HG02938 (cell line): Measurements from ENCODE around the gene ACAN.

Source experiments
- ATAC-seq: cut with Tn5 transposase; IDR thresholded peaks from one replicate; pipeline ENCODE4 v1.9.1; 2021; ENCODE audit warnings: mild to moderate bottlenecking, moderate library complexity; ENCODE audit not compliant: unreplicated experiment

The ACAN gene

DNA sequence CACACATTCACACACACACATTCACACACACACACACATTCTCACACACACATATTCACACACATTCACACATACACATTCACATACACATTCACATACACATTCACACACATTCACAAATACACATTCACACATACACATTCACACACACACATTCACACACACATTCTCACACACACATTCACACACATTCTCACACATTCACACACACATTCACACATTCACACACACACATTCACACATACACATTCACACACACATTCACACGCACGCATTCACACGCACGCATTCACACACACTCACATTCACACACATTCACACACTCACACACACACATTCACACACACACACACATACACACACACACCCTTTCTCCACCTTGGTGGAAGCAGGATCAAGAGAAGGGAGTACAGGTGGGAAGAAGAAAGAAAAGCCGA, 97.8 kb downstream of the ACAN start:
- ATAC-seq = no peak

DNA sequence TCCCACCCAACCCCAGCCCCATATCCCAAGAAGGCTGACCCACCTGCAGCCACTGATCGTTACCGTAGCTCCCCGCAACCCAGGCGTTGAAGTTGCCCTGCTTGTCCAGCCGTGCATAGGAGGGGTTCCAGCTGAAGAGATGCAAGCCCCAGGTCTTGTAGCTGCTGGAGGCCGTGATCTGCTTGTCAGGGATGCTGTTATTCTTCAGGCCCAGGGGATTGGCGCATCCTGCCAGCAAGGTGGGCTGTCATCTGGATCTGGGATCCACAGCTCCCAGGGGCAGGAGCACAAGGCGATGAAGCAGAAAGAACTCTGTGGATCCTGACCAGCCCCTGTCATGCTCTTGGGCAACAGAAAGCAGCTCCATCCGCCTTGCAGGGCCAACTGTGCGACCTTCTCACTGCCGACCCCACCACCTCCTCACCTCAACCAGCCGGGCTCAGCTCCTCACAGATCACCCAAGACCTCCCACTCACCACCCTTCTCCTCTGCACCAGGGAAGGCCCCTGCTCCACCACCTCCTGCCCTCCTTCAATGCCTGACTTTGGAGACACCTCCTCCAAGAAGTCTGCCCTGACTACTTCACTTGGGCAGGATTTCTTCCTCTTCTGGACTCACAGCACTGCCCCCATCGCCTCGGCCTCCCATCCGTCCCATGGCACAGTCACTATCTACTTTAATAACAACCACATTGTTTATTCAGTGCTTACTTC, 98.4 kb downstream of the ACAN start:
- ATAC-seq = no peak

DNA sequence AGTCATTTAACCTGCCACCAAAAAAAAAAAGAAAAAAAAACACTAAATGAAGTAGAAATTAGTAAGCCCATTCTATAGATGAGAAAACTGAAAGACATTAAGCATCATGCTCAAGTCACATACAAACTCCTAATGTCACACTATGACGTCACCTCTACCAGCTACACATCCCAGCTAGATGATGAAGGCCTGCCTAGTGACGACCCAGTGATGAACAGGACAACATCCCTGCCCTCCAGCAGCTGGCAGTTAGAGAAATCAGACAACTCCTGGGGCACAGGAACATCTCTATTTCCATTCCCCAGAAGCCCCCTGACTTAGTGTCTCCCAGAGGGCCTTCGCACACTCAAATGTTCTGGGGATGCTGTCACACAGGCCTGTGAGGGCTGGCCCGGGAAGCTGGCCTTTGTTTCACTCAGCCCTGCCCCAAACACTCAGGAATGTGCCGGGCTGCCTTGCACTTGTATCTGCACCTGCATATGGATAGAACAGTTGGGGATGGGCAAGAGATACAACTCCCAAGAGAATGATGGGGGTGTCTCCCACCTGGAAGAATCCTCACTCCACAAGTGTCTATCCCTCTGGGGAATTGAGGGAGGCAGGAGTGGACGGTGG, 99.1 kb downstream of the ACAN start:
- no peak for ATAC-seq

DNA sequence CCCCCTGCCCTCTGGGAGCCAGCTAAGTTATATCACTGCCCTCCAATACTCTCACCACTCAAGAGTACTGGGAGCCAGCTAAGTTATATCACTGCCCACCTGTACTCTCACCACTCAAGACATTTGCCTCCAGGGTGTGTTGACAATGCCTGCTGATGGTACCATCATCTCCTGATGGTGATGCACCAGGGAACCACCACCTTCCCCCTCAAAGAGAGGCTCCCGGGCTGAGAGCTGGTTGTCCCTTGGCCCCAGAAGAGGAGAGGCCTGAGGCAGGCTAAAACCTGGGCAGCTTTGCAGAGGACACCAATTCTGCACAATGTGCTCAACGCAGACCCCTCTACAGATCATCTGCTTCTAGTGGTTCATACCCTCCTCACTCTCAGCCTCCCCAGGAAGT, 99.6 kb downstream of the ACAN start:
- no peak for ATAC-seq

DNA sequence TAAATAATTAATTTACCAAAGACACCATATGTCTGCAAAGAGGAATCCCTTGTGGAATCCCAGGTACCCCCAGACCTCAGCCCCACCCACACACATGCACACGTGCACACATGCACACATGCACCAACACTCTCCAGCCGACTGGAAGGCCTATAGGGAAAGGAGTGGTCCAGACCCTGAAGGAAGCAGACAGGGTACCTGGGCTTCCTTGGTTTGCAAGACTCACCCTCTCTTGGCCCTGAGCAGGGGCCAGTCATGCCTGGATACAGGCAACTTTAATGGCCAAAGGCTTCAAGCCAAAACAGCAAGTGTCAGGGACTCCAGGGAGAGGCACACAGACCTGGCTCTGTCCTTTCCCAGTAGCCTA, 101.0 kb downstream of the ACAN start:
- ATAC-seq = no peak

DNA sequence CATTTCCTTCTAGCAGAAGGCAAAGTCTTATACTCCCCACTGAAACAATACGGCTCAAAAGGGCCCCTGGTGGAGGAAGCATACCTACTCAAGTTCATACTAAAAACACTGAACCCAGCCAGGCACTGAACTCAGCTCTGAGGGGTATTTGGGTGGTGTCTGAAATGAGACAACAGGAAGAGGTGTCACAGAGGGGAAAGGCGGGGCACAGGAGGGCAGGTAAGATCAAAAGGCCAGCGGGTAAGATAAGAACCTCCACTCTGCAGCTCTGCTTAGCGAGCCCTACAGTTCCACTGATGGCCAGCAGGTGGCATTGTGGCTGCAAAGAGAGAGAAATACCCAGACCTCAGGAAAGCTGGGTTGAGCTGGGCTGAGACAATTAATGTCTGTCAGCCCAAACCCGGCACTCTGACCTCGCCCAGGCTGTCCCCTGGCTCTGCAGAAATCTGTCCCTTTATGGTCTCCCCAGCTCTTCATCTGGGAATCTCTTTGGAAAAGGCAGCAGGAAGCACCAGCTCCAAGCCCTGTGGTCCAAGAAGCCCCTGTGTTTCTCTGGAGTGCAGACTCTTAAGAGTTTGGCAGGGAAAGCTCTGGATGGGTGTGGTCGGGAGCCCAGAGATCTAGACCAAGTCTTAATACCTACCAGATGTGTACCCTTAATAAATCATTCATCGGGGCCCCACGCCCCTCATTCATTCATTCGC, 101.5 kb downstream of the ACAN start:
- ATAC-seq = peak; percentile 84

DNA sequence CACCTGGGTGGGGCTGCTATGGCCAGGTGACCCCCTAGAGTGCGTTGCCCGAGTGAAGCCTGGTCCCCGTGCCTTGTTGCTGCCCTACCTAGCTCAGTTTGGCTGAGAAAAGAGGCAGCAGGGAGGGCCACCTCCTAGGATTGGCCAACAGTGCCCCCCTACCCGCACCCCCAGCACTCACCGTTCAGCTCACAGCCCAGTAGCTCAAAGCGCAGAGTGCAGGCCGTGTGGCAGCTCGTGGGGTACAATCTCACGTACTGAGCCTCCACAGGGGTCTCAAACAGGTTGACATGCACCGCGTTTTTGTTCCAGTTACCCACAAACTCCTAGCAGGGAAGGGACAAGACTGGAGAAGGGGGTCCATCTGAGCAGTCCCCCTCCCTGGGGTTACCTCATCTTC, 102.3 kb downstream of the ACAN start:
- no peak for ATAC-seq

DNA sequence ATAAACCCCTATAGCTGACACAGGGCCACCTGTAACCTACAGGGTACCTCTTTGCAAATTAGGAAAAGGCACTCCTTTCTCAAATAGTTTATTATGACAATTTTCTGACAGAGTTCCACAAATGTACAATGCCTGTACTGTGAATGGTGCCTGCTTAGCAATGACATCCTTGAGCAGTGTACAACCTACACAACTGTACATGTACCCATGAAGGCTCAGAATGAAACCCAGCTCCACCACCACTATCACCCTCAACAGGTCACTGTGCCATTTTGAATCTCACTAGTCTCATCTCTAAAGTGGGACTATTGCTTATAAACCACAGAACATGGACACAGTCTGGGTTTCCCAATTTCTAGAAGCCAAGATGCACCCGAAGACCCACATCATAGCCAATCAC, 102.9 kb downstream of the ACAN start:
- ATAC-seq = no peak

DNA sequence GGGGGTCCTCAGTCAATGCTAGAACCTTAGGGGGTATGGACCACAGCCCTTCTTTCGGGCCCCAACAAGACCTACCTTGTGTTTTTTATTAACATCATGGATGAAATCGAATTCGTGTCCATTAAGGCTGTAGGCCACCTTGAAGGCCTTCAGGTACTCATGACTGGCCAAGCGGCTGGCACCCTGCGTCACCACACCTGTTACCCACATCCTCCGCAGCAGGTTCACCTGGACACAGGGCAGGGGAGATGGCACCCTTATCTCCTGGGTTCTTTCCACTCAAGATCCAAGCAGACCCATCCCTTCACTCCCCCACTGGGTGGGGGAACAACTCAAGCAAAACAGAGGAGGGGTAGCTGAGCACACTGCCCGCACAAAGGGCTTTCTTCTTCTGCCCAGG, 103.3 kb downstream of the ACAN start:
- no peak for ATAC-seq

DNA sequence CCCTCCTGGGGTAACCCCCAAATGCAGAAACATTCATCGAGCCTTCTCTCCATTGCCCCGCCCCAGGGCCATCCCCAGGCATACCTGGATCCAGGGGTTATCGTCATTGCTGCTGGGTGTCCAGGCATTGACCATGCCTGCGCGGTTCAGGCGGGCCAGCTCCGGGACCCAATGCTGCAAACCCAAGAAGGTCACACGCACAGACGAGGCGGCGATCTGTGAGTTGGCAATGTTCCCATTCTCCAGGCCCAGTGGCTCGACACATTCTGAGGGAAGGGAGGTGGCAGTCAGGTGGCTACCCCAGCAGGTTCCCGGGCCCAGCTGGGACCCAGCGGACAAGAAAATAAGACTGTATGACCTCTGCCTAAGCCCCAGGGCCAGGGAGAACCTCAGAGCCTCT, 103.9 kb downstream of the ACAN start:
- ATAC-seq = no peak

DNA sequence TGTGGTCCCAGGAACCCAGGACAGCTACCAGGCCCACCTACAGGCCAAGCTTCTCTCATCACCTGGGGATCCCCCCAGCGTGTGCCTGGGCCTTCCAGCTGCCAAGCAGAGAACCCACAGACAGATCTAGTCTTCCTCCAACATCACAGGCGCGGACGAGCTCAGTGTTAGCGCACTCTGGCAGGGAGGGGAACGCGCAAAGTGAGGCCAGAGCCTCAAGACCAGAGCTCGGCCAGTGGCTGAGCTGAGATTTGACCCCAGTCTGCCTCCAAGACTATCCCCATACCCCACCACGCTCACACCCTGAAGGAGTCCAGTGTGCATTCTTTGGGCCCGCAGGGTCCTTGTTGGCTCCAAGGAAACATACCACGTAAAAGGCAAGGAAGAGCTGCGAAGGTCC, 104.9 kb downstream of the ACAN start:
- no peak for ATAC-seq

DNA sequence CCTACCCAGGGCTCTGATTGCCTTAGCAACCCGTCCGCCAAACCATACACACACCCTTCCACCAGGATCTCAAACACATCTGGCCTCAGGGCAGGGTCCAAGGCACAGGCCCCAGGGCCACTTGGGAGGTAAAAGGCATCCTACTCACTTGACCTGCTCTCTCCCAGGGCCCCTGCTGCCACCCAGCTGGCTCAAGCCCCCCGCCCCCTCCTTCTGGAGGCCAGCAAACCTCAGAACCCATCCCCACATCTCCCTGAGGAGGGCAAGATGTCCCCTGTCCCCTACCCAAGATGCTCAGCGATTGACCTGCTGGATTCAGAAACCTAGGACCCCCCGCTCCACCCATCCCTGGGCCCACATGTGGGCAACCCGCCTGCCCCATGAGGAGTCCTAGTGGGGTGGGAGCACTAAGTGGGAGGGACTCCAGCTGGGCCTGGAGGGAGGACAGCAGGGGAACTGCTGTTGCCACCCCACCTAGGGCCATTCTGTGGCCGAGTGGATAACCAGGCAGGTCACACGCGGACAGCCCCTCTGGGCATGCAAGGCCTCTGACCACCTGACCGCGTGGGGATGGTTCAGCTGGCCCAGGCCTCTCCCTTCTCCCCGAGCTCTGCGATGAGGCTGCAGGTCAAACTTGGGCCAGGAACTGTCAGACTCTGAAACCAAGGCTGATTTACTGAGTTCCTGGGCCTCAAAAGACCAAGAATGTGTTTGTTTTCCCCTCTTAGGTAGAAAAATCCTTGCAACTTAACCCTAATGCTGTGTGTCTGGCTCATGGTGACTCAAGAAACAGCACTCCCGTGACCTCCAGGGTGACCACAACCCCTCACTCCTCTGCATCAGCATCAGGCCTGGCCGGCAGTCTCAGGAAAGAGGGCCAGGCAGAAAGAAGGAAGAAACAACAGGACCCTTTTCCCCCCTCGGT, 105.7 kb downstream of the ACAN start:
- ATAC-seq = no peak

DNA sequence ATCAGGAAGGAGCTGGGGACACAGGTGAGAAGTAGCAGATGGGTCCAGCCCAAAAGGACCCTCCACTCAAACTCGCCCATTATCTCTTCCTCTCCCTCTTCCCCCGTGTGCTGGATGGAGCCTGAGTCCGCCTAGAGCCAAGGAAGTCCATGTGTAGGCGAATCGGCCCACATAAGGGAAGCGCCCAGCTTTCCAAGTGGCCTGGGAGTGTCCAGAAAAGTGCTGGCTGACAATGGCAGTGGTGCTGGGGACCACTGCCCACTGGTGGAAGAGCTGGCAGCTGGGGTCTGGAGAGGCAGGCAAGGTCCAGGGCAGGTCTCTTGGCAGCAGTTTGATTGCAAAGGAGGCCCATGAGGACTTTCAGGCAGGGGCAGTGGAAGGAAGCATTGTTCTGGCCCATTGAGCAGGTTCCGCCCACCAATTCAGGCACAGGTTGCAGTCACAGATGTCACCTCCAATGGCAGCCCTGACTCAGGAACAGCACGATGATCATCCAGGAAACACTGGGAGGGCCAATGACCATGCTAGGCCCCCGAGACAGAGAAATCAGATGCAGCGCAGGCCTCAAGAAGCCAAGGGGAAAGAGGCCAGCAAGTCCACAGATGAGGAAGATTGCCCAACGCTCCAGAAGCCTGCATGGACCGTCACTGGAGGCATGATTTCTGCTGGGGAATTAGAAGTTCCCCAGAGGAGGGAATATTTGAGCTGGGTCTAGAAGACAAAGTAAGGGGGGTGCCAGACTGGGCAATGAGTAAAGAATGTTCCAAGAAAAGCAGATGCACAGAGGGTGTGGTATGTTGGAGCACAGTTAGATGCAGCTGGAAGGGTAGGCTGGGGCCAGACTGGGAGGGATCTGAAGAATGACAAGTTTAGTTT, 107.0 kb downstream of the ACAN start:
- ATAC-seq = no peak

DNA sequence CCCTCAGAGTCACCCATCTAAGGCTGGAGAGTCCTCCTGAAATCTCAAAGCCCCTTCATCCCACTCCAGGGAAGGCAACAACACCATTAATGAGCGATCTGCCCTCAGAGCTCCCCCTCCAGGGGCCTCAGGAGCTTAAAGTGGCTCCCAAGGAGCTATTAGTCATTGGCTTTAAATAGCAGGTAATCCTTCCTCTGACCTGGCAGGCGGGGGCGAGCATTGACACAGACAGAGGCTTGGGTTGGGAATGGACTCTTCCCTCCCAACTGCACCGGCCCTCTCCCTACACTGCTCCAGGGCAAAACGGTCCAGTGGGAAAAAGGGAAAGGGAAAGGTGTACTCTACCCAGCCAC, 108.5 kb downstream of the ACAN start:
- no peak for ATAC-seq

DNA sequence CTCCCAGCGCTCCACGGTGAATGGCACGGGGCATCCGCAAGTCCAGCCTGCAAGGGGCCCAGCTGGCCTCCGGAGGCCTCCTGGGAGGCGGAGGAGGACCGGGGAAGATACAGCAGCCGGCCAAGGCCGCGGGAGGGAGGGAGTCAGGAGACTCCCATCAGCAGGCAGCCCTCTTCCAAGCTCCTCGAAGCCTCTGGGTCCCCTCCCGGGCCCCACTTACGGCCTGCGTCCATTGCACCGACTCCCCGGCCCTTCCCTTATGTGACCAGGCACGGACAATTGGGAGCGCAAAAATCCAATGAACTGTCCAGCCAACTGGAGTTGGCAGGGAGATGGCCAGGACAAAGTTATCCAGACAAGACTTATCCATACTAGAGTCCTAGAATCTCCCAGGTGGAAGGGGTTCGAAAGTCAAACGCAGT, 109.3 kb downstream of the ACAN start:
- no peak for ATAC-seq

DNA sequence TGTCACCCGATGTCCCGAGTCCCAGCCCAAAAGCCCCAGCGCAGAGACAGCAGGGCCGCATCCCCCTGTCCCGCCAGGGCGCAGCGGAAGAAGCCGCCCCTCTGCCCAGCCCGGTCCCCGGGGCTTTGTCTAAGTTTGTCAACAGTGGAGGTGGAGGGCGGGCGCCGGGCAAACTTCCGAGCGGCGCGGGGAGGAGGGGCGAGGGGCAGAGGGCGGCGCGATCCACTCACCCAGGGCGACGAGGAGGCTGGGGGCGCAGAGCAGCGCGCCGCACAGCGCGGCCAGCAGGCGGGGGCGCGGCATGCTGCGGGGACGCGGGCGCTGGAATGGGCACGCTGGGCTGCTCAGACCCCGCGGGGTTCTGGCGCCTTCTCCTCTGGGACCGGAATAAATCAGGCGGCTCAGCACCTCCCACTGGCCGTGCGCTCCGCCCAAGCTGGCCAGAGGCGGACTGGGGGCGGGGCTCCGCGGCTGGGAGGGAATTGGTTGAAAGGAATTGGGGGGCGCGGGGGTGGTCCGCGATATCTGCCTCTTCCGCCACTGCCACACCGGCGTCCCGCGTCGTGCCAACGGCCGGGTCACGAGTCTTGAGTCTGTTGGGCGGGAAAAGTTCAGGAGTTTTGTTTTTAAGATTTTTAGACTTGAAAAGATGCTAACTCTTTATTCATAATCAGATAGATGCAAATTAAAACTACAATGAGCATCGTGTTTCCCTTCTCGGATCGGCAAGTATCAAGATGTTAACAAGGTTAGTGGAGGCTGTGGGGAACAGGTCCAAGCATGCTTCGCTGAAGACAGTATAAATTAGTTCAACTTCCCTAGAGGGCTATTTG, 110.0 kb downstream of the ACAN start, which contains the start of gene MFGE8:
Gene MFGE8, minus strand, starts transcription at position 363 of the 833 bp plus-strand sequence. Its CDS starts 60 bp downstream, at position 303.
- ATAC-seq = peak; percentile 80

DNA sequence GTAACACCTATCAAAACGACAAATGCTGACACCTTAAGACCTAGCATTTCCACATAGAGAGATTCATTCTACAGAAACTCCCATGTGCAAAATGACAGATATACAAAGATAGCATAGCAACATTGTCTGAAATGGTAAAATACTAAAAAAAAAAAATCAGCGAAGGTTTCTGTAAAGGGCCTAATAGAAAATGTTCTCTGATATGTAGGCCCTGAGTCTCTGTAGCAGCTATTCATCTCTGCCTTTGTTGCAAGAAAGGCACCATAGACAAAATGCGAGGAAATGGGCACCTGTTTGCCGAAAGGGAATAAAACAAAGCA, 110.6 kb downstream of the ACAN start:
- ATAC-seq = no peak

DNA sequence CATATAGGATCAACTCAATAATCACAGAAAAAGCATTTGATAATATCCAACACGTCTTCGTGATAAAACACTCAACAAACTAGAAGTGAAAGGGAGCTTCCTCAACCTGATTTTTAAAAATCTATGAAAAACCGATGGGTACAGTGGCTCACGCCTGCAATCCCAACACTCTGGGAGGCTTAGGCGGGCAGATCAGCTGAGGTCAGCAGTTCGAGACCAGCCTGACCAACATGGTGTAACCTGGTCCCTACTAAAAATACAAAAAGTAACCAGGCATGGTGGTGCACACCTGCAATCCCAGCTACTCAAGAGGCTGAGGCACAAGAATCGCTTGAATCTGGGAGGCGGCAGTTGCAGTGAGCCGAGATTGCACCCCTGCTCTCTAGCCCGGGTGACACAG, 112.1 kb downstream of the ACAN start:
- ATAC-seq = no peak

DNA sequence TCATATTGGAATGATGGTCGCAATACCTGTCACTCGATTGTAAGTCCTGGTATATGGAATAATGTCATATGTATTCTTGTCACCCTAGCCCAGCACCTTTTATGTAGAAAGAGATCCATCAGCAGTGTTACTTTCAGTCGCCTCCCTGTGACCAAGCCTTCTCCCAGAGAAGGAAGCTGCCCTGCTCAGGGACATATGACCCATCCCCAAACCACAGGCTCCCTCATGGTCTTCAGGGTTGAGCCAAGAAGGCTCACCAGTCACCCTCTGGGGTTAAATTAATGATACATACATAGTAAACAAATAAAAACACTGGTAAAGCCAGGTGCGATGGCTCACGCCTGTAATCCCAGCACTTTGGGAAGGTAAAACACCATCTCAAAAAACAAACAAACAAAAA, 114.5 kb downstream of the ACAN start:
- ATAC-seq = no peak

DNA sequence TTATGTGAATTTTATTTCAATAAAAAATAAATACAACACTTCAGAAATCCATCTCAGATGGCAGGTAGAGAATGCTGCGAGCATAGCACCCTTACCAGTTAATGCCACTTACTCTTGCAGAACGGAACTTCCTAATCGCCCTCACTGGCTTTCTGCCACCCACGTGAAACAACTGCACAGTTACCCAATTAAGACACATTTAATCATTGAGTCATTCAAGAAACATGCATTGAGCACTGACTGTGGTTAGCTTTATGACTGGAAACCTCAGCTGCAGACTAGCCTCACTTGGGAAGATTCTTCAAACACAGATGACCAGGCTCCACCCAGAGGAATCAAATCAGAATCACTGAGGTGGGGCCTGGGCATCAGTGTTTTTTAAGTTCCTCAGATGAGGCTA, 115.5 kb downstream of the ACAN start:
- peak; percentile 64 for ATAC-seq
